Fibroblast of mammary gland (primary cell): Measurements from ENCODE around the gene ABCA1.
"Not testable (repeated sequence)": the region's sequence is repeated elsewhere in the genome, so short reads cannot be mapped to it uniquely, and the experiment has no call there.

ENCODE experiments used
- DNase-seq: peaks from one replicate; pipeline ENCODE4 v3.0.0-alpha.2; 2010; ENCODE audit warnings: low read depth
- H3K4me3 ChIP-seq: 2 replicates; pipeline ENCODE4 v1.5.1; 2011; ENCODE audit warnings: low read depth, mild to moderate bottlenecking, low read length, moderate library complexity; ENCODE audit not compliant: control insufficient read depth
- CTCF ChIP-seq: conservative IDR thresholded peaks from 2 replicates; pipeline ENCODE4 v1.5.1; 2011; ENCODE audit warnings: low read depth, low read length, inconsistent platforms; ENCODE audit not compliant: control insufficient read depth, insufficient read depth

ABCA1 gene

GRCh38 chr9:104905931-104906330 is 22.0 kb downstream of the ABCA1 start:
- TF ChIP-seq CTCF: no peak
- no peak for DNase-seq
- no peak overlapping the region for H3K4me3 ChIP-seq

GRCh38 chr9:104905153-104905901 is 22.6 kb downstream of the ABCA1 start:
- no peak for TF ChIP-seq CTCF
- H3K4me3 ChIP-seq: no peak overlapping the region
- DNase-seq: no peak

- TF ChIP-seq CTCF: no peak
- no peak overlapping the region for H3K4me3 ChIP-seq
- DNase-seq: peak; percentile 73
Observed at GRCh38 chr9:104903609-104904008, 24.3 kb downstream of the ABCA1 start.

GRCh38 chr9:104900871-104901270 is 27.1 kb downstream of the ABCA1 start:
- no peak for DNase-seq
- H3K4me3 ChIP-seq: no peak overlapping the region
- TF ChIP-seq CTCF: no peak

- no peak overlapping the region for H3K4me3 ChIP-seq
- no peak for TF ChIP-seq CTCF
Observed at GRCh38 chr9:104900324-104900723, 27.6 kb downstream of the ABCA1 start.

GRCh38 chr9:104899759-104900247 is 28.2 kb downstream of the ABCA1 start:
- H3K4me3 ChIP-seq: no peak overlapping the region
- TF ChIP-seq CTCF: no peak
- DNase-seq: no peak

More at GRCh38 chr9:104900324-104900723, 27.6 kb downstream of the ABCA1 start:
- DNase-seq: no peak

GRCh38 chr9:104898376-104898775 is 29.6 kb downstream of the ABCA1 start:
- DNase-seq, H3K4me3 ChIP-seq: not testable (repeated sequence)
